IPS-15b (cell line): ENCODE measurements around the gene GRB7.
"Not testable (repeated sequence)": the region's sequence is repeated elsewhere in the genome, so short reads cannot be mapped to it uniquely, and the experiment has no call there.

Experiments used
- H3K27me3 ChIP-seq: one replicate; pipeline ENCODE4 v1.6.1; 2013; ENCODE audit warnings: low read length; ENCODE audit not compliant: control insufficient read depth, insufficient read depth
- H3K36me3 ChIP-seq: one replicate; pipeline ENCODE4 v1.6.1; 2013; ENCODE audit warnings: low read length; ENCODE audit not compliant: control insufficient read depth, insufficient read depth
- H3K4me1 ChIP-seq: one replicate; pipeline ENCODE4 v1.6.1; 2013; ENCODE audit warnings: mild to moderate bottlenecking, low read length; ENCODE audit not compliant: control insufficient read depth, insufficient read depth
- H3K4me3 ChIP-seq: one replicate; pipeline ENCODE4 v1.5.1; 2013; ENCODE audit warnings: low read depth, low read length
- H3K9ac ChIP-seq: one replicate; pipeline ENCODE4 v1.6.1; 2013; ENCODE audit warnings: low read depth, mild to moderate bottlenecking, low read length
- H3K9me3 ChIP-seq: one replicate; pipeline ENCODE4 v1.6.1; 2013; ENCODE audit warnings: mild to moderate bottlenecking, low read length; ENCODE audit not compliant: control insufficient read depth, insufficient read depth

The GRB7 gene

DNA sequence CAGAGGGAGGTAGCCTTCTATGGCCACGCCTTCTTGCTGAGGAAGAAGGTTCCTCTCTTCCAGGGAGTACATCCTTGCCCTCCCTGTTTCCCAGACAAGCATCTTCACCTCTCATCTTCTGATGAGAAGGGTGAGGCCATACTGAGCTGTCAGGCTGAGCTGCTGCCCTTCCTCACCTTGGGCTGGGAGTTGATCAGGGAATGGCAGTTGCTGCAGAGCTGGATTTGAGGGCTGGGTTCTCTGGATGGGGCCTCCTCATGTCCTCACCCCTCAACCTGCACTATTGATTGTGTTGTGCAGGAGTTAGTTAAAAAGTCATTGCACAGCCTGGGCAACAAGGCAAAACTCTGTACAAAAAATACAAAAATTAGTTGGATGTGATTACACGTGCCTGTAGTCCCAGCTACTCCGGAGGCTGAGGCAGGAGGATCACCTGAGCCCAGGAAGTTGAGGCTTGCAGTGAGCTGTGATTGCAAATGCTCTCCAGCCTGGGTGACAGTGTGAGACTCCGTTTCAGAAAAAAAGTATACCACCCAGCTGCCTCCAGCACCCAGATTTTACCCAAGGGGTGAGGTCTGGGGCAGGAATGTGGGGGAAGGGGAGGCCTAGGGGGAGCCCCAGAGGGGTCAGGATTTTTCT is 35.8 kb upstream of the GRB7 start:
- no peak overlapping the region for H3K9ac ChIP-seq
- H3K4me1 ChIP-seq, result peaks cover 28% of the 10 kb centered on the region
- H3K4me3 ChIP-seq, result peak overlapping the region; percentile 90

DNA sequence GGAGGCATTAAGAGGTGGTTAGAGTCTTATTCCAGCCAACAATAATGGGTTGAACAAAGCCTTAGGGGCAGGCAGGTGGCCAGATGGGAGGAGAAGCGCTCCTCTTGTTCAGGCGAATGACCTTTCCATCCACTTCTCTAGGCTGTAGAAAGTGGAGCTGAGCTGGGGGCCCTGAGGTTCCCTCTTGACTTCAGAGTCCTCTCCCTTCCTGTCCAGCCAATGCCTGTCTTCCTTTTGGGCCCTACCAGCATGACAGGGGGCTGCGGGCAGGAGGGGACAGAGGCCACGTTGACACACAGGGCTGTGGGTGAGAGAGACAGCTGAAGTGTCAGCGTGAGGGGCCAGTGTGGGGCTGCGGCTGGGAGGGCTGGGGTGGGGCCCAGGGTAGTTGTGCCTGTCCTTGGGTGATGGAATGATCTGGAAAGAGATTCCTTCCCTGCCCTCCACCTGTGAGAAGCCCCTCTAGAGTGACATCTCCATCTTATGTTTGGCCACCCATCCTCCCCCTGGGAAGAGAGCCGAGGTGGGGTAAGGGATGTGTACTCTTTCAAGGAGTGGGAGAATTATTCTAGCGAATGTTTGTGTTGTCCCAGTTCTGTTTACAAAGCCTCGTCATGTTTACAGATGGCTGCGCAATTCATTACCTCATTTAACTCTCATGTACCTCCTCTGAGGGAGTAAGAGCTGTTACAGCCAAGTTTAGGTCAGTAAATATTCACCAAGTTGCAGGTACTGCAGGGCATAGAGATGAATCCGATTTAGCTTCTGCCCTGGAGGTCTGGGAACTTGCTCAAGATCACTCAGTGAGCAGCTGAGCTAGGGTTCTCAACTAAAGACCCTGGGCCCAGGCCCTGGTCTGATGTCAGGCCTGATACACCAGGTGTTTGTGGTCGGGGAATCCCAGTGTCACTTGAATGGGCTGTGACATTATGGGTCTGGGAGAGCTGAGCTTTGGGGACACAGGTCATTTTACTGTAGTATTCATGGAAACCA is 34.5 kb upstream of the GRB7 start:
- Histone ChIP-seq H3K9me3 (no peaks in the 10 kb centered on the region), H3K9ac (no peak overlapping the region), H3K27me3 (no peaks in the 10 kb centered on the region), H3K4me1 (peaks cover 28% of the 10 kb centered on the region), H3K36me3 (peaks cover 23% of the 10 kb centered on the region), H3K4me3 (peak overlapping the region; percentile 3)

More for the DNA sequence above, 35.8 kb upstream of the GRB7 start:
- Histone ChIP-seq H3K36me3 (peaks cover 12% of the 10 kb centered on the region), H3K27me3 (no peaks in the 10 kb centered on the region), H3K9me3 (no peaks in the 10 kb centered on the region)

DNA sequence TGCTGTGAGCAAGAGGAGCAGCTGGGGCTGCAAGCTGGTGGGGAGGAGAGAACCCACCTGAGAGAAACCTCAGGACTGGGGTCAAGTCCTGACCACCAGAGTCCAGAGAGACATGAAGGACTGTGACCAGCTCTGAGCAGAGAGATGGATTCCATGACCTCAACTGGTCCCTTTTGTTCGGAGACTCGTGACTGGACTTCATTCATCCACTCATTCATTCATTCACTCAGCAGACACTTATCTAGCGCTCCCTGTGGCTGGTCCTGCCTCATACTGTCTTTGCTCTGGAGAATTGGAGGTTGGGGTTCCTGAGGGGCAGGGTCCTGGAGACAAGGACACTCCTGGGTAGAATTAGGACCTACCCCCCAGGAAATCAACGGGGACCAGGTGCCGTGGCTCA is 33.8 kb upstream of the GRB7 start:
- Histone ChIP-seq H3K9ac (no peak overlapping the region), H3K4me1 (peaks cover 25% of the 10 kb centered on the region), H3K36me3 (peaks cover 30% of the 10 kb centered on the region), H3K27me3 (no peaks in the 10 kb centered on the region), H3K9me3 (no peaks in the 10 kb centered on the region), H3K4me3 (no peak overlapping the region)

DNA sequence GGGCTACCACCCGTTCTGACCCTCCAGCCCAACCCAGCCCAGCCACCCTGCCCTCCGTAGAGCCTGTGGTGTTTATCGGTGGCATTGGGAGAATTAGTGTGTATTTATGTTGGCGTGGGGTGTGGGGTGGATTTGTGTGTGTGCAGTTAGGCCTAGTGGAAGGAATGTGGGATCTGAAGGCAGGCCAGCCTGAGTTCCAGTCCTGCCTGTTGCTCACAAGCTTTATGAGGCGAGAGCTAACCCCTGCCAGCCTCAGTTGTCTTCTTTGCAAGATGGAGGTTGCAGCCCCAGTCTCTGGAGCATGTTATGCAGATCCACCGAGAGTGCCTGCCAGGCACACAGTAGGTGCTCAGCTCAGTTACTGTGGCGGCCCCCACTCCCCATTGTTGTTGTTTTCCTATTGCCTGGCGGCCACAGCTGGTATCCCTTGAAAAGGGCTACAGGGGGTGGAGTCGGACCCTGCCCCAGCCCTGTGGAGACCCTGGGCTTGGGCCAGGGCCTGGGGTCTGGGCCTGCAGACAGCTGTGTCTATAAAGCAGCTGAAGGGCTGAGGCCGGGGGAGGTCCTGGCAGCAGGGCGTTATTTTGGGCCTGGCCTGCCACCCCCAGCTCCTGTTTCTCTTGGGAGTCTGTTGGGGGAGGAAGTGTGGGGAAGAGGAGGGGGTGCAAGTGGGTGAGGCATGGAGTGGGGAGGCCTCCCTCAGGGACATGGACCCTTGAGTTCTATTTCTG is 32.8 kb upstream of the GRB7 start:
- H3K27me3 ChIP-seq, result no peaks in the 10 kb centered on the region
- peaks cover 40% of the 10 kb centered on the region for H3K36me3 ChIP-seq
- H3K4me1 ChIP-seq, result peaks cover 25% of the 10 kb centered on the region
- no peak overlapping the region for H3K4me3 ChIP-seq
- H3K9me3 ChIP-seq, result no peaks in the 10 kb centered on the region
- peak overlapping the region; percentile 47 for H3K9ac ChIP-seq

DNA sequence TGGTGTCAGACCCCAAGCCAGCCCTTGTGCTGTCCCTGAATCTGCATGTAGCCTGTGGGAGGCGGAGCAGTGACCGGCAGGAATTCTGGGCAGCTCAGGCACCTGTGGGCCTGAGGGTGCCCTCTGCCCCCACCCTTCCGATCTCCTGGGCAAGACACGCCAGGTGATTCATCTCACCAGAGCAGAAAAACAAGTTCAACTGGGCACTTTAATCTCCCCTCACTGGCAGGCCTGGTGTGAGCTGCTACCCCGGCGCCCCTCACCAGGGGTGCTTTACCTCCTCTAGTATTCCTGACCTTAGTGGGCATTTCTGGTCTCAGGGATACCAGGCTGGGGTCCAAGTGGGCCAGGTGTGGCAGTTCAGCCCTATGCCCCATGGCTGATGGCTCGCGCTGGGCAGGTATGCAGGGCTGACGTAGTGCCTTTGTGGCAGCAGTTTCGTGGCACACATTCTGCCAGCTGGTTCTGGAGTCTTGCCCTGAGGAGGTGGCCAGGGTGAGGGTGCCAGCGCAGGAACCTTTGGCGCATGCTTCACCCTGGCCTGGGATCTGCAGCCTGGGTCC is 31.9 kb upstream of the GRB7 start:
- Histone ChIP-seq H3K36me3 (peaks cover 47% of the 10 kb centered on the region), H3K9me3 (no peaks in the 10 kb centered on the region), H3K4me3 (no peak overlapping the region), H3K27me3 (no peaks in the 10 kb centered on the region), H3K9ac (peak overlapping the region; percentile 47), H3K4me1 (peaks cover 25% of the 10 kb centered on the region)

DNA sequence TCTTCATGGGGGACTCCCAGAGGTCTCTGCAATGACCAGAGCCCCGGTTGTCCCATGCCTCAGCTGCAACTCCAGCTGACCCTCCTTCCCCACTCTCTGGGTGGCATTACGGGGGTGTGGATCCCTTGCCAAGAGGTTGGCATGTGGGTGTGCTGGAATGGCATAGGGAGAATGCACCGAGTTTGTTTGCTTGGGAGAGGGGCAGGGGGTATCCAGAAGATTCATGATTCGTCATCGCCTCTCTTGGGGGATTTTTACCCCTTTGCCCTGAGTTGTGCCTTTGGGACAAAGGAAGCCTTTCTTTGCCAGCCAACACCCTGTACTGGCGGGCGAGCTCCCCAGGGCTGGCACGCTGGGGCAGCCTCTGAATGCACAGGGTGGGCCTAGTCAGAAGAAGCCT is 31.4 kb upstream of the GRB7 start:
- H3K36me3 ChIP-seq, result peaks cover 52% of the 10 kb centered on the region
- H3K27me3 ChIP-seq, result no peaks in the 10 kb centered on the region
- H3K9me3 ChIP-seq, result no peaks in the 10 kb centered on the region
- no peak overlapping the region for H3K4me3 ChIP-seq
- no peak overlapping the region for H3K9ac ChIP-seq
- peaks cover 25% of the 10 kb centered on the region for H3K4me1 ChIP-seq

DNA sequence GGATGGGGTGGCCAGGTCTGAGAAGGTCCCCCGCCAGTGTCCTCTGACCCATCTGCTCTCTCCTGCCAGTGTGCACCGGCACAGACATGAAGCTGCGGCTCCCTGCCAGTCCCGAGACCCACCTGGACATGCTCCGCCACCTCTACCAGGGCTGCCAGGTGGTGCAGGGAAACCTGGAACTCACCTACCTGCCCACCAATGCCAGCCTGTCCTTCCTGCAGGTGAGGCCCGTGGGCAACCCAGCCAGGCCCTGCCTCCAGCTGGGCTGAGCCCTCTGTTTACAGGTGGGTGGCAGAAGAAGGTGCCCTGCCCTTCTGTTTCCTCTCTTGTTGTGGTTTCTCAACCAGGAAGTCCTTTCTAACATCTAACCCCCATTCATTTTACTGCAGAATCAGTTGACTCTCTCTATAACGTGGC is 30.8 kb upstream of the GRB7 start:
- Histone ChIP-seq H3K4me1 (peaks cover 25% of the 10 kb centered on the region), H3K27me3 (no peaks in the 10 kb centered on the region), H3K9me3 (no peaks in the 10 kb centered on the region), H3K4me3 (no peak overlapping the region), H3K36me3 (peaks cover 57% of the 10 kb centered on the region), H3K9ac (no peak overlapping the region)

DNA sequence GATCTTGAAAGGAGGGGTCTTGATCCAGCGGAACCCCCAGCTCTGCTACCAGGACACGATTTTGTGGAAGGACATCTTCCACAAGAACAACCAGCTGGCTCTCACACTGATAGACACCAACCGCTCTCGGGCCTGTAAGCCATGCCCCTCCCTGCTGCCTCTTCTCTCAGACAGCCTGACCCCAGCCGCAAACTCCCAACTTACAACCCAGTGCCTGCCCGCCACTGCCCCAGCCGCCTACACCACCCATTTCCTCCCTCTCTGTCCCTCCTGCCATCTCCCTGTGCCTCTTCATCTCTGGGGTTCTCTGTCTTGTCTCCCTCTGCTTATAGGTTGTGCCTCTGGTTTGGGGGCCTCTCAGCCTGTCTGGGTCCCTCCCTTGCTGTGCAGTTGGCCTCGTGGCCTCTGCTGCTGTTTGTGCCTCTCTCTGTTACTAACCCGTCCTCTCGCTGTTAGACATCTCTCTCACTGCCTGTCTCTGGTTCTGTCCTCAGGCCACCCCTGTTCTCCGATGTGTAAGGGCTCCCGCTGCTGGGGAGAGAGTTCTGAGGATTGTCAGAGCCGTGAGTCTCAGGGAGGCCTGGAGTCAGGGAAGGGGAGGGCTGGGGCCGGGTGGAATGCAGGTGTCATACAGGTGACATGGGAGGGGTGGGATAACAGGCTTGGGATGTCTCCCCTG is 28.3 kb upstream of the GRB7 start:
- Histone ChIP-seq H3K36me3 (peaks cover 73% of the 10 kb centered on the region), H3K9me3 (no peaks in the 10 kb centered on the region), H3K4me1 (peaks cover 9% of the 10 kb centered on the region), H3K27me3 (no peaks in the 10 kb centered on the region), H3K4me3 (no peak overlapping the region), H3K9ac (no peak overlapping the region)

DNA sequence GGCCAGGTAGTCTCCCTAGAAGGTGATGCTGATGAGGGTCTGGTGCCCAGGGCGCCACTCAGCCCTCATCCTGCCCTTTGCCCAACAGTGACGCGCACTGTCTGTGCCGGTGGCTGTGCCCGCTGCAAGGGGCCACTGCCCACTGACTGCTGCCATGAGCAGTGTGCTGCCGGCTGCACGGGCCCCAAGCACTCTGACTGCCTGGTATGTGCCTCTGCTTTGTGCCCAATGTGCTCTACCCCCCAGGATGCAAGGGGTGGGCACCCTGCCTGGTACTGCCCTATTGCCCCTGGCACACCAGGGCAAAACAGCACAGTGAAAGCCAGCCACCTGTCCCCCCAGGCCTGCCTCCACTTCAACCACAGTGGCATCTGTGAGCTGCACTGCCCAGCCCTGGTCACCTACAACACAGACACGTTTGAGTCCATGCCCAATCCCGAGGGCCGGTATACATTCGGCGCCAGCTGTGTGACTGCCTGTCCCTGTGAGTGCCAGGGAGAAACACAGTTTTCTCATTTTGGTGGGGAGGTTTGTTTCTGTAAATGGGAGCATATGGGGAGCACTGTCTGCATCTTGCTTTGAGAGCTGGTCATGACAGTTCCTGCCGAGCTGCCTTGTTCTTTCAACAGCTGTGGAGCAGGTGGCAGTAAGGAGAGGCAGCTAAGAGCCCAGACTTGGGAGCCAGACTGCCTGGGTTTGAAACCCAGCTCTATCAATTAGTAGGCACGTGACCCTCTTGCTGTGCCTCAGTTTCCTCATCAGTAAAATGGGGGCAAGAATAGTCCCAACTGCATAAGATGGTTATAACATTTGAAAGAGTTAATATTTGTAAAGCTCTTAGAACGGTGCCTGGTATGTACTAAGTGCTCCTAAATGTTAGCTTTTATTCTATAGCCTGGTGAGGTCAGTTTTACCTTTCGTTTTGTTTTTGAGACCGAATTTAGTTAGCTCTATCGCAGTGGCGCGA is 27.5 kb upstream of the GRB7 start:
- H3K4me3 ChIP-seq, result no peak overlapping the region
- no peaks in the 10 kb centered on the region for H3K27me3 ChIP-seq
- H3K9ac ChIP-seq, result no peak overlapping the region
- H3K9me3 ChIP-seq, result no peaks in the 10 kb centered on the region
- peaks cover 78% of the 10 kb centered on the region for H3K36me3 ChIP-seq
- H3K4me1 ChIP-seq, result peaks cover 4% of the 10 kb centered on the region

DNA sequence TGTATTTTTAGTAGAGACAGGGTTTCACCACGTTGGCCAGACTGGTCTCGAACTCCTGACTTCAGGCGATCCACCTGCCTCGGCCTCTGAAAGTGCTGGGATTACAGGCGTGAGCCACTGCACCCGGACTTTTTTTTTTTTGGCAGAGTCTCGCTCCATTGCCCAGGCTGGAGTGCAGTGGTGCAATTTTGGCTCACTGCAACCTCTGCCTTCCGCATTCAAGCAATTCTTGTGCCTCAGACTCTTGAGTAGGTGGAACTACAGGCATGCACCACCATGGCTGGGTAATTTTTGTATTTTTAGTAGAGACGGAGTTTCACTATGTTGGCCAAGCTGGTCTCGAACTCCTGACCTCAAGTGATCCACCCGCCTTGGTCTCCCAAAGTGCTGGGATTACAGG is 26.7 kb upstream of the GRB7 start:
- H3K9ac ChIP-seq, H3K27me3 ChIP-seq, H3K4me3 ChIP-seq, H3K4me1 ChIP-seq, H3K9me3 ChIP-seq: not testable (repeated sequence)
- peaks cover 80% of the 10 kb centered on the region for H3K36me3 ChIP-seq
